Stimulated activated CD4-positive, alpha-beta T cell treated with anti-CD3 and anti-CD28 coated beads, Interleukin-2, amount 100 ng/mL, for 4 hours (primary cell): ENCODE measurements around the gene IMPA2.

ENCODE experiments used
- DNase-seq: peaks from one replicate; pipeline ENCODE4 v3.0.0-alpha.2; 2020; ENCODE audit warnings: low read depth

The IMPA2 gene

DNA sequence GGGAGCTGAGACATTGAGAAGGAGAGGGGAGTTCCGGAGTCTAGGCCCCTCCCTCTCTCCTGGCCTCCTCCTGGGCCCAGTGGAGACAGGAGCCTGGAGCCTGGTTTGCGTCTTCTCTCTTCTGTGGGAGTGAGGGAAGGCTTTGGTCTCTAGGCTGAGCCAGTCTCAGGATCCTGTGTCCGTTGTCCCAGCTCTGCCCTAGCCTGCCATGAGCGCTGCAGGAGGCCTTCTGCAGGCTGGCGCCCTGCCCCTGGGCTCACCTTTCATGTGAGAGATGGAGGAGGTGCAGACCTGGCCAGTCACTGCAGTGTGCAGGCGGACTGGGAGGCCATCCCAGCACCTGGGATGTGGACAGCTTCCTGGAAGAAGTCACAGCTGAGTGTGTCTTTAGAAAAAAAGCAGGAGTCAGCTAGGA lies 8.7 kb downstream of the IMPA2 start:
- DNase-seq, result no peak

DNA sequence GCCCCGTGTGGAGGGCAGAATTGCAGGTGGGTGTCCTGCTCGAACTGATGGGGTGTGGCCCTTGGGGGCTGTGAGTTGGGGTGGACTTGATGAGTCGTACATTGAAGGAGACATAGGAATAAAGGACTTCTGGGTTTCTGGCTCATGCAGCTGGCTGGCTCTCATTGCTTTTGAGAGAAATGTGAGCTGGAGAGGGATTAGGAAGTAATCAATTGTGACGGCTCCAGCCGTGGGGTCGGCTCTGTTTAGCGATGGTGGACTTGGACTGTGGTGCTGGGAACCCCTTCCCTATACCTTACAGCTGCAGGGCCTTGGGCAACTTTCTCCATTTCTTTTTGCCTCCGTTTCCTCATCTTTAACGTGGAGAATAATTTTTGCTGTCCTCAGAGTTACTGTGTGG lies 9.2 kb downstream of the IMPA2 start:
- no peak for DNase-seq

DNA sequence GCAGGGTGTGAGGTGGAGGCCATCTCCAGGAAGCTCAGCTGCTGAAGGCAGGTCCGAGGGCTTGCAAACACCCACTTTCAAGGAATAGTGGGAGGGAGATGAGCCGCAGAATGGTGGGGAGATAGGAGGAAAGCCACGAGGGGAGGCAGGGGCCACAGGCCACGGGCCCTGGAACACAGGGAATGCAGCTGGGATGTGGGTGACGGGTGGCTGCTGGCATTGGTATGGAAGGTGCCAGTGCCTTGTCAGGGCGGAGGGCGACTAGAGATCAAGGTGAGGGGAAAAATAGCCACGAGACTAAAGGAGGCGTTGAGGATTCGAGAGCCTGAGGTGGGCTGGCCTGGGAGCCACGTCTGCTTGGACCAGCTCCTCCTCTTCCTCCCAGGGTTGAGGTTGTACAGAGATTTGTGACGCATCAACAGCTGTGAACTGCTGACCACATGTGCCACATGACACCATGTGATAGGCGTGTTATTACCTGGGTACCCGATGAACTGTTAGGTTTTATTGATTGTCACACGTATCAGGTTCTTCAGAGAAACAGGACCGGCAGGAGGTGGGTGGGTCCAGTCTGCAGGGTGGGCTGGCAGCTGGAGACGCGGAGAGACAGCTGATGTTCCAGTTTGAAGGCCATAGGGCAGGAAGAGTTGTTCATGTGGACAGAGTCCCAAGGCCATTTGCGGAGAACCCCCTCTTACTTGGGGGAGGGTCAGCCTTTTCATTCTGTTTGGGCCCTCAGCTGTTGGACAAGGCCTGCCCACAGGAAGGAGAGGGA lies 9.9 kb downstream of the IMPA2 start:
- DNase-seq, result no peak

DNA sequence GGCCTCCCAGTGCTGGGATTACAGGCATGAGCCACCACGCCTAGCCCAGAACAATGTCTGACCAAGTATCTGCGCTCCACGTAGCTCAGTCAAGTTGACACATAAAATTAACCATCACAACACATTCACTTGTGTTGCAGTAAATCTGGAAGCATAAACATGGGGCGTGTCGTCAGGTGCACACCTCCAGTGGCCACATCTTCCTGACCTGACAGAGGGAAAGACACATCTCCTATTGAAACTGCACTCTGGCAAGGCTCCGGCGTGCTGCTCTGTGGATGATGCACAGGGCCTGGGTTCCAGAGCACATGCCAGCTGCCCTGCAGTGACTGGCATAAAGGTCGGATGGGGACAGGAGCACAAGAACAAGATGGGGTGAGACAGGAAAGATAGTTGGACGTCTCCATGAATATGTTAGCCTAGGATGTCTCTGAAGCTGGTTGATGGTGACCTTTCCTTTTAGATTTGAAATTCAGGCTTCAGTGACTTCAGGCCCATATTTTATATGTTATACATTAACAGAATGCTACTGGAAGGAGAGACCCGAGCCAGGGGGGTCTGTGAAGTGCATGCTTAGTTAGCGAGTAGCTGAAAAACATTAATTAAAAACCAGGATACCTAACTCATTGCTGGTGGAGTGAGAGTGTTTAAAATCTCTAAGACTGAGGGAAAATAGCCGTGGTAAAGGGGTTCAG lies 10.9 kb downstream of the IMPA2 start:
- DNase-seq, result no peak

DNA sequence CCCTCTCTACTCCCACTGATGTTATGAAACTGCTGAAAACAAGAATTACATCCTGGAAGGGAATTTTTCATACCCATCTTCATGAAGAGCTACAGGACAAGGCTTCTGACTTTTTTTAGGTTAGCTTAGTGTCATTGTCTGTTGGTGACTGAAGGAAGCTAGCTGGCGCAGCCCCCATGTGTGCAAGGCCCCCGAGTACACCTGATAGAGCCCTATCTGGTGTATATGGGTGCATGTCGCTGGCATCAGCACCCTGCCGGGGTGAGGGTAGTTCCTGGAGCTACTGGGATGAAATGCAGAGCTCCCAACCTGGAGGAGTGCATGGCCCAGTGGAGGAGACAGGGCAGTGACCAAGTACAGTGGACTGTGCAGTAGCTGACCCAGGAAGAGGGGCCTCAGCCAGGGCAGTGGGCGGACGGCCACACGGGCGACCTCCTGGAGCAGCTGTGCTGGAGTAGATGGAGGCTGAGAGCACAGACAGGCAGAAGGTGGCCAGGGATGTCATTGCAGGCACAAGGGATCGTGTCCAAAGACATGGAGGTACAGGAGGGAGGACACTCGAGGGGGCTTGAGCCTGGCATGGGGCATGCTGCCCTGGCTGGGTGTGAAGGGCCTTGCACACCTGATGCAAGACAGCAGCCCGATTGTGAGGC lies 12.1 kb downstream of the IMPA2 start:
- DNase-seq, result no peak

DNA sequence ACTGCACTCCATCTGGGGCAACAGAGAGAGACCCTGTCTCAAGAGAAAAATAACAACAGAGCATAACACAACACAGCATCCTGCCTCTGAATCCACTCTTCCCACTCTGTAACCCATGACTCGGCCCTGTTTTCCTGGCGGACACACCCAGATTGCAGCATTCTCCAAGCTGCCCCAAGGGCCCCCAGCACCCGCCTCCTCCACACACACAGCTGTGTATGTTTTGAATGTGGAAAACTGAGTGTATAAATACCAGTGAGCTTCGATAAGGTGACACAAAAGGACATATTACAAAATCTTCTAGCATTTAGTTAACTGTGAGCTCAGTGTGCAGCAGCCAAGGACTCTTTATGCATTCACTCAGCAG lies 13.0 kb downstream of the IMPA2 start:
- no peak for DNase-seq

DNA sequence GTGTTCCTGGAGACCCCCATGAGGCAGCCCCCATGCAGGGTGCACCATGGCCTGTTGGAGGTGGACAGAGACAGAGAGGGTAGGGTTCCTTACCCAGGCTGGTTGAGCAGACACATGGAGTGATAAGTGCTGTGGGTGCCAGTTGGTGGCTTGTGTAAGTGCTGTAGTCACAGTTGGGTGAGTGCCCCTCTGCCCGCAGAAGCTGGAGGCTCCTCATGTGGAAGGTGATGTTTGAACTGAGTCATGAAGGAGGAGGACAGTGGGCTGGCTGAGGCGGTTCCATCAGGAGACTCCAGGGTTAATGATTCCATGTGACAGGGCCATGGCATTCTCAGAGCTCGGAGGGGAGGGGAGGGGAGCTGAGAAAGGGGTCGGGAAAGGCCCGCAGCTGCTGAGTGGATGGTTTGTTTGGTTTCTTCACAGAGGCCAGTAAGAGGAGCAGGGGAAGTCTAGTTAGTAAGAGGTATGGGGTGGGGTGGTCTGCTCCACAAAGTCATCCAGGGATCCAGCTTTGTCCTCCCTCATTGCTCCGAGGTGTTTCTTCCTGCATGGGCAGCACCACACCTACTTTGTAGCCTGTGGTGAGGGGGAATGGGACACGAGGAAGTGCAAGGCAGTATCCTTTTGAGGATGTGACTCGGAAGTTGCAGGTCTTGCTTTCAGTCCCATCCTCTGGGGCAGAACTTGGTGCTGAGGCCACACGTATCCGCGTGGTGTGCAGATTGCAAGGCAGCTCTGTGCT lies 13.6 kb downstream of the IMPA2 start:
- DNase-seq, result no peak

DNA sequence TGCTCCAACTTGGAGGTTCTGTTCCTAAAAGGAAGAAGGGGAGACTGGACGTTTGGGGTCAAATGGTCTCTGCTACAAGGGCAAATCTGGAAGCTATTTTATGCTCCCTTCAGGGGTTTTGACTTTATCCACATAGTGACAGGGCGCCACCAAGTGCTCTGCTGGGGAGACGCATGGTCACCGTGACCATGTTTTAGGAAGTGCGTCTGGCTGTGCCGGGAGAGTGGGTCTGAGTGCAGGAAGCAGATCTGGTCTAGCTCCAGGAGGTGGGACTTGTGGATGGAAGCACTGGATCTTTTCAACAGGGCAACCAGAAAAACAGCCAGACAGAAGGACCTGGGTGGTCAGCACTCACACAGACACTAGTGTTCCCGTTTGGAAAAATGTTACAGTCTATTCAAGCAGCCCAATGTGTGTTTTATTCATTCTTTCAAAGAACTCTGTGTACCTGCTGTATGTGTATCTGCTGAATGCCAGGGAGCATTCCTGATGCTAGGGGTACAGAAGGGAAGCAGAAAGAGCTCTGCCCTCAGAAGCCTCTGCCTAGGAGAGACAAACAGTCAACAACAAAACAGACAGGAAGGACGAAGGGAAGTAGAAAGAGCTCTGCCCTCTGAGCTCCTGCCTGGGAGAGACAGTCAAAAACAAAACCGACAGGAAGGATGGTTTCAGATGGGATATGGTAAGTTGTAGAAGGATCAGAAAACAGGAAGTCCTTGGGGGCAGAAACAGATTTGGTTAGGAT lies 14.3 kb downstream of the IMPA2 start:
- peak; percentile 29 for DNase-seq

DNA sequence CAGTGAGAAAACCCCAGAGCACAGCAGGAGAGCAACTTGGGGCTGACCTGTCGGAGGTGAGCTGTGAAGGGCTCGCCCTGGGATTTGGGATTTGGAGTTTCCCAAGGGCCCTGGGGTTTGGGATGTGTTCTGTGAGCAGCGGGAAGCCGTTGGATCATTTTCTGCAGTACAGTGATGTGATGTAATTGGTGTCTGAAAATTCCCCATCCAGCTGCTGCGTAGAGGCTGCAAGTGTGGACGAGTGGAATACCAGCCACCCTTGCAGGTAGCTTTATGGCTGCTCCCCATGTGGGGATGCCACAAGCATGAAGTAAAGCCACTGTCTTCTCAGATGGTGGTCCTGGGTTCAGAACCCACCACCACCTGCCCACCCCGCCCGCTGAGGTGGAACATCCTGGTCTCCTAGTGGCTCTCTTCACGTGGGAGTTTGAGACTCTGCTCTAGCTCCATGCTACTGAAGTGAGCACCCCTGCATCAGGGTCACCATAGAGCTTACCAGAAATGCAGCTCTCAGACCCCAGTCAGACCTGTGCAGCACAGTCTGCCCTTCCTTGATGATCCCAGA lies 15.0 kb downstream of the IMPA2 start:
- DNase-seq, result no peak

DNA sequence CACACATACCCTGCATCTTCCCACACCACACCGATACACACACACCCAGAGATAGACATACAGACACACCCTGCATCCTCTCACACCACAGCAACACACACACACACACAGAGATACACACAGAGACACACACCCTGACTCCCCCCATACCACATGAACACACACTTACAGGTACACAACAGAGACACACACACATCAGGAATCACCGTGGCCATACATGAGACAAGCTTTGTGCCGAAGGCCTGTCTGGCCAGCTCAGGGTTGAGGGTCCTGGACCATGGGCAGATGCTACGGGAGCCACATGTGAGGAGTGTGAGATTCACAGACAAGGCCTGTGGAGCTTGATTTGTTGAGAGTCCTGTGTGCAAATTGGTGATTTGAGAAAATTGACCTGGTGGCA lies 15.6 kb downstream of the IMPA2 start:
- DNase-seq, result no peak

DNA sequence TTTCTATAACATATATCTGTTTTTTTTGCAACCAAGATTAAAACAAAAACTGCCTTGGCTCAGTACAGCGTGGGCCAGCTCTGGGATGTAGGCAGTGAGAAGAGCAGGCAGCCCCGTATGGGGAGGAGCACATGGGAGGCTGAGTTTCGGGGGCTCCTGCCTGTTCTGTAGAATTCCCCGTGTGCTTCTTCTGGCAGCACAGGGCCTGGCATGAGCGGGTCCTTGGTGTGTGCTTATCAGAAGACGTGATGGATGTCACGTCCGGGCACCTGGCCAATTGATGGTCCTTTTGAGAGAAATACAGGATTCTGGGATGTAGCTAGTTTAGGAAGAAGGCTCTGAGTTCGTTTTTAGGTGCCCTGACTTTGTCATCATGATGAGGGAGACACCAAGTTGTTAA lies 16.2 kb downstream of the IMPA2 start:
- DNase-seq, result no peak

DNA sequence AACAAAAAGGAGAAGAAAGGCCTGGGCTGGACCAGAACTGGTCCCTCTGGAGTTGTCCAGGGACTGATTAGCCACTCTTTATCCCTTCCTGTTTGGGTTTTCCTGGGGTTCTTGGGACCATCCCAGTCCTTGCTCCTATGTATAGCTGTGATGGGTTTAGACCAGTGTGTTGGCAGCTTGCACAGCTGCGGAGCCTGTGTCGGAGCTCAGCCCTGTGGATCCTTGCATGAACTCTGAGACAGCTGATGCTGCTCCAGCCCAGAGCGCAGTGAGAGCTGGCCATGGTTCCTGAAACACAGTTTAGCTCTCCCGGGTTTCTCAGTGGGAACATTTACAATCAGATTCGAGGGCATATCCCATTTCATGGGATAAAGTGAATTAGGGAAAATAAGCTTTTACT lies 16.9 kb downstream of the IMPA2 start:
- DNase-seq, result no peak

DNA sequence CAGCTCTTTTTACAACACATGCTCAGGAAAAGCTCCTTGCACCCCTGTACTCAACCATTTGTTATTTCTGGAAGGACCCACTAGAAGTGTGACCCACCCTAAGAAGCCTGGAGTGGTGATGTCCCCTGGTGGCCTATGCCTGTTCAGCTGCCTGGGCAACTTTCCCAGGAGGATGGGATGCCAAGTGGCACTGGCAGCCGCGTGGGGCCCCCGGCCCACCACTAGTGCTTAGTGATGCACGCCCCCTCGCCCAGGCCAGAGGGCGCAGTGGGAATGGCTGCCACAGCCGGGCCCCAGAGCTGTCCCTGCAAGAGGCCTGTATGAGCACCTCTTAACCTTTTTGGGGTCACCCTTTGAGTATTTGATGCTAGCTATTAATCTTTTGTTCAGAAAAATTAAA lies 18.1 kb downstream of the IMPA2 start:
- no peak for DNase-seq

DNA sequence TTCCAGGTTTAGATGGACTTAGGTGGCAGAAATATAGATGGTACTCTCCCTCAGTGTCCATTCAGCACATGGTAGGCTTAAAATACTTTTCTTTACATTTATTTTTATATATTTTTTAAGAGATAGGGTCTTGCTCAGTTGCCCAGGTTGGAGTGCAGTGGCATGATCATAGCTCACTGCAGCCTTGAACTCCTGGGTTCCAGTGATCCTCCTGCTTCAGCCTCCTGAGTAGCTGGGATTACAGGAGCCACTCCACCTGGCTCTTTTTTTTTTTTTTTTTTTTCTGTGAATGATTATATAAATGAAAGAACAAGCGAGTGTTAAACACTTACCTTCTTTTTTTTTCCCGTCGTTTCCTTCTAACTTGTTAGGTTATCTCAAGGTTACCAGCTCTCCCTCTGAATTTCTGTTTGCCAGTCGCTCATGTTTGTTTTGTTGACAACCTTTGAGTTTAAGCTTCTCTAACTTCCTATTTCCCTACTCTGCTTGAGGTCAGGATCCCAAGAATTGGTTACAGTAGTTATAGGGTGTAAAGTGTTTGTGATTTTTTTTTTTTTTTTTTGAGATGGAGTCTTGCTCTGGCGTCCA lies 18.9 kb downstream of the IMPA2 start:
- no peak for DNase-seq

DNA sequence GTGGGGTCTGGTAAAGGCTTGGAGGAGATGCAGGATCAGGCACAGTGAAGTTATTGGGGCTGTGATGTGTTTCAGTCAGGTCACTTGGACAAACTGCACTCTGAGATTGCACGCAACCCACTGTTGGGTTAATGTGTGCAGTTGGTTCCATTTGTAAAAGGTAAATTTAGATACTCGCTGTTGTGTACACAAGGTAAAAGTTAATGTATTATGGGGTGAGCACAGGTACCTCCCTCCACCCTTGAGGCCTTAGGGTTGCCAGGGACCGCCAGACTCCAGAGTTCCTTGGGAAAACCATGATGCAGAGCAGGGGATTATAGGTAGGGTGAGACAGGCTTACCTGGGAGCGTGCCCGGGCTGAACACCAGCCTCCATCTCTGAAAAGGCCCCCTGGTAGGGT lies 20.1 kb downstream of the IMPA2 start:
- DNase-seq, result no peak

DNA sequence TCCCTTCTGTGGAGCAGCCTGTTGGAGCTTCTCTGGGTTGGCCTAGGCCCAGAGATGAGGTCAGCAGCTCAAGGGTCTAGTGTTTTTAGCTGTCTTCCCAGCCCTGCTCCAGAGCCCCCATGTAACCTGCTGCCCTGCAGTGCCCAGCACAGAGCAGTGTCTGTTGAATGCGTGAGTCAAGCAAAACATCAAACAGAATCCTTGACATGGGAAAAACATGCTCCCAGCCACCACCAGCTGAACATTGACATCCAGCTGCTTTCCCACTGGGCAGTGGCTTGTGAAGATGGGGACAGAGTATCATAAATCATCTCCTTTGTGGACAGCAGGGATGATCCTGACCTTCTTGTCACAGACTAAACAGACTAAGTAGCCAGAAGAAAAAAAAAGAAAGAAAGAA lies 22.6 kb downstream of the IMPA2 start:
- no peak for DNase-seq

DNA sequence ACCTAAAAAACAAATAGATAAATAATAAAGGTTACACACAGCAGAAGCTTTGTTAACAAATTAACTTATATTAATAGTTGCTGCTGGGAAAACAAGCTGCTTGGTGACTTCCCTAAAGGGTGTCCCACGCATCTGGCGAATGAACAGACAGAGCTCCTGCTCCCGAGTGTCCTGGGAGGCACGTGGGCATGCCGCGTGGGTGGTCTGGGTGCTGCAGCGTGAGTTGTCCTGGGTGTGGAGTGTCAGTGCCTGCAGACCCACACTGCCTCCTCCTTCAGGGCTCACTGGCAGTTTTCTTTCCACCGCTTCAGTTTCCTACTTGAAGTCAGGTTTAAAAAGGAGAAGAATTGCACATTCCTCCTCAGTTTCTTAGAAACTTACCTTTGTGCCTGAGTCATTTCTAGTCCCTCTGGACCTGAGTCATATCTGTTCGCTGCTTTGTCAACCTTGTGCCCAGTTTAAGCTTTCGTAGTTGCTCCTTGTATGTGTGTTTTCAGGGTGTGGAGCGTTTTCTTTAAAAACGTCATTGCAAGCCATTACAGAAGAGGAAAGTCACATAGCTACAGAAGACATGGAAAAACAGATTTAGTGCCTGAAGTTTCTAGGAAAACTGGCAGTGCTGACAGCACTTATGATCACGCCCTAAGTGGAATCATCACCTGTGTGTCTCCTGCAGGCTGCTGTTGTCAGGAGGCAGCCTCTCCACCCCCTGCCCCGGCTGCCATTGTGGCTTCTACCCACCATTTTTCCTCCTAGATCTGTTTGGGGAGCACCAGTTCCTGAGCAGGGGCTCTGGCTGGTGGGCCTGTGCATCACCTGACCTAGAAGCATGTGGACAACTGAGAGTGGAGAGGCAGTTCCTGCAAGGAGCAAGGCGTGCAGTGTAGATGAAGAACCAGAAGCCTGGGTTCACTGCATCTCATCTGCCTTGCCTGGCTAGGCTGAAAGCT lies 24.5 kb downstream of the IMPA2 start:
- DNase-seq, result no peak

DNA sequence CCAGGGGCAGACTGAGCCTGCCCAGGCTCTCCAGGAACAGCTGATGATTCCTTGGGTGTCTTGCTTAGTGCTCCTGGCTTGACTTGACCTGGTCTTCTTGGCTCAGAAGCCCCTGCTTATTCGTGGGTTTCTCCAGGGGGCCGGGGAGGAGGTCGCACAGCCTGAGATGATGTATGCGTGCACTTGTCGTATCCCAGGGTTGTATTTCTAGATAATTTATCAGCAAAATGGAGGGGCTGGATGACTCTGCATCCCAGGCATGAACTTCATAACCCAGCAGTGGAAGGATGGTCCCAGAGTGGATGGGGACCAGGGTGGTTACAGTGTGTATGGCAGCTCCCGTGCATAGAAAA lies 25.2 kb downstream of the IMPA2 start:
- DNase-seq, result no peak

DNA sequence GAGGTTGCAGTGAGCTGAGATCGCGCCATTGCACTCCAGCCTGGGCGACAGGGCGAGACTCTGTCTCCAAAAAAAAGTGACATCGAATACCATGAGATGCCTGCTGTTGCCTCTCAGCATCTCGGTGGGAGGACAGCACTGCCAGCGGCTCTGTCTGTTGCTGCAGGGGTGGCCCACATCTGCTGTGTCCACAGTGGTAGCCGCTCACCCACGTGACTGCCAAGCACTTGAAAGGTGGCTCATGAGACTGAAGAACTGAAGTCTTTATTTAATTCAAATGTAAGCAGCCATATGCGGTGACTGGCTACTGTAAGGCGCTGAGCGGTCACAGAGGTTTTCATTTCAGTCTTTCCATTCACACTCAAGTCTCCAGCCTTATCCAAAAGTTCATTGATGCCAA lies 25.8 kb downstream of the IMPA2 start:
- DNase-seq, result no peak

DNA sequence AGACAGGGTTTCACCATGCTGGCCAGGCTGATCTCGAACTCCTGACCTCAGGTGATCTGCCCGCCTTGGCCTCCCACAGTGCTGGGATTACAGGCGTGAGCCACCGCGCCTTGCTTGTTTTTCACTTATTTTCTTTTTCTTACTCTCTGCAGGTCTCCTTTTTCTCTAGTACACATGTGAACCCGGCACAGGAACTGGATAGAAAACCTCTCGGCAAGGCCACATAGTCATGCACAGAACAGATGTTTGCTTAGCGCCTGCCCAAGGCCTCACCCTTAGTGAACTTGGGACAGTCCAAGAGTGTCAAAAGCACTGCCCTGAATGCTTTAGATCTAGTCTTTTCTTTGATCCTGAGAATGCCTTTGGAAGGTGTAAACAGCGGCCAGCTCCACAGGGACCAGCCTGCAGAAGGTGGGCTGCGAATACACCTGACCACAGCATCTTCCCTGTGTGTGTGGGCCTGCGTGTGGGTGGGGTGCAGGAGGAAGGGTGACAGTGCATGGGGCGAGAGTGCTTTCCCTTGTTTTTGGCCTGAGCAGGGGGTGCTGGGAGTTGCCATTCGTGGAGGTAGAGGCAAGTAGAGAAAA lies 27.0 kb downstream of the IMPA2 start:
- no peak for DNase-seq
